Loucy (cell line): ENCODE measurements around the gene PARVB.
A peak's percentile ranks its signal among the peaks of the same experiment; 100 is the strongest.

Experiments used
- H2AFZ ChIP-seq: fragments of 200-600 bp; sonication (generic); 2 replicates; pipeline ENCODE4 v1.6.0; 2016; ENCODE audit warnings: antibody characterized with exemption, mild to moderate bottlenecking, low read length, moderate library complexity
- H3F3A ChIP-seq: fragments of 200-600 bp; 2 replicates; pipeline ENCODE4 v1.6.0; 2016; ENCODE audit warnings: antibody characterized with exemption, low read depth, mild to moderate bottlenecking
- H3K27me3 ChIP-seq: fragments of 200-600 bp; sonication (generic); 2 replicates; pipeline ENCODE4 v1.6.1; 2014; ENCODE audit warnings: low read length, mild to moderate bottlenecking; ENCODE audit not compliant: insufficient read depth, poor library complexity, severe bottlenecking
- H3K36me3 ChIP-seq: fragments of 200-600 bp; sonication (generic); 2 replicates; pipeline ENCODE4 v1.6.1; 2016; ENCODE audit warnings: low read length; ENCODE audit not compliant: insufficient read depth
- H3K4me1 ChIP-seq: fragments of 200-600 bp; sonication (generic); 2 replicates; pipeline ENCODE4 v1.5.1; 2014; ENCODE audit warnings: low read length, mild to moderate bottlenecking; ENCODE audit not compliant: insufficient read depth, poor library complexity, severe bottlenecking
- H3K4me2 ChIP-seq: fragments of 200-600 bp; sonication (generic); 2 replicates; pipeline ENCODE4 v1.6.0; 2014; ENCODE audit warnings: antibody characterized with exemption, low read length, low read depth, mild to moderate bottlenecking; ENCODE audit not compliant: poor library complexity, severe bottlenecking
- H3K4me3 ChIP-seq: fragments of 200-600 bp; sonication (generic); 2 replicates; pipeline ENCODE4 v1.5.1; 2014; ENCODE audit warnings: low read length, mild to moderate bottlenecking, mixed read lengths; ENCODE audit not compliant: poor library complexity, severe bottlenecking
- H3K79me2 ChIP-seq: fragments of 200-600 bp; sonication (generic); 2 replicates; pipeline ENCODE4 v1.6.1; 2014; ENCODE audit warnings: low read length; ENCODE audit not compliant: insufficient read depth
- H3K9ac ChIP-seq: fragments of 200-600 bp; sonication (generic); 2 replicates; pipeline ENCODE4 v1.6.0; 2014; ENCODE audit warnings: mild to moderate bottlenecking, low read depth, low read length, moderate library complexity; ENCODE audit not compliant: poor library complexity, severe bottlenecking
- H3K9me2 ChIP-seq: fragments of 200-600 bp; sonication (generic); replicated peaks from 2 replicates; pipeline ENCODE4 v1.6.1; 2016; ENCODE audit warnings: low read depth, low read length, mixed read lengths
- H3K9me3 ChIP-seq: fragments of 200-600 bp; sonication (generic); 2 replicates; pipeline ENCODE4 v1.6.1; 2014; ENCODE audit warnings: mild to moderate bottlenecking, antibody characterized with exemption, low read length, low read depth; ENCODE audit not compliant: insufficient read depth
- H4K20me1 ChIP-seq: fragments of 200-600 bp; sonication (generic); 2 replicates; pipeline ENCODE4 v1.6.0; 2014; ENCODE audit warnings: antibody characterized with exemption, low read length, mild to moderate bottlenecking; ENCODE audit not compliant: insufficient read depth, poor library complexity, severe bottlenecking
- CTCF ChIP-seq: fragments of 200-600 bp; sonication (generic); conservative IDR thresholded peaks from 2 replicates; pipeline ENCODE4 v1.5.1; 2014; ENCODE audit warnings: mild to moderate bottlenecking, antibody characterized with exemption, low read length
- EZH2phosphoT487 ChIP-seq: fragments of 200-600 bp; IDR thresholded peaks from 2 replicates; pipeline ENCODE4 v1.6.1; 2018; ENCODE audit warnings: antibody characterized with exemption, mild to moderate bottlenecking, moderate library complexity, borderline replicate concordance

Gene PARVB

GRCh38 chr22:44191036-44191454 lies 166.9 kb downstream of the PARVB start:
- Histone ChIP-seq H3K79me2 (no peaks in the 10 kb centered on the region), H3K9ac (no peak overlapping the region), H3K9me3 (no peaks in the 10 kb centered on the region), H3K4me2 (no peak overlapping the region), H3K27me3 (no peaks in the 10 kb centered on the region), H3K36me3 (peaks cover 5% of the 10 kb centered on the region; the same call in 1 of the 2 replicates), H2AFZ (no peak overlapping the region), H3K9me2 (no peaks in the 10 kb centered on the region), H4K20me1 (peaks cover 3% of the 10 kb centered on the region), H3F3A (no peaks in the 10 kb centered on the region; the same call in 1 of the 2 replicates), H3K4me3 (no peak overlapping the region), H3K4me1 (peaks cover 54% of the 10 kb centered on the region)
- TF ChIP-seq EZH2phosphoT487 (no peak), CTCF (no peak)

GRCh38 chr22:44192098-44192815 lies 168.2 kb downstream of the PARVB start:
- Histone ChIP-seq H3K27me3 (no peaks in the 10 kb centered on the region), H4K20me1 (no peaks in the 10 kb centered on the region), H3F3A (no peaks in the 10 kb centered on the region; the same call in 1 of the 2 replicates), H3K4me3 (peak overlapping the region; percentile 51), H3K36me3 (no peaks in the 10 kb centered on the region), H3K79me2 (no peaks in the 10 kb centered on the region), H3K9me2 (no peaks in the 10 kb centered on the region), H3K9me3 (no peaks in the 10 kb centered on the region), H3K9ac (peak overlapping the region; percentile 43), H2AFZ (no peak overlapping the region), H3K4me2 (peak overlapping the region; percentile 72), H3K4me1 (peaks cover 47% of the 10 kb centered on the region)
- TF ChIP-seq EZH2phosphoT487 (no peak), CTCF (no peak)

GRCh38 chr22:44192816-44193534 lies 168.9 kb downstream of the PARVB start:
- Histone ChIP-seq H3K4me2 (peak overlapping the region; percentile 72), H3K9ac (peak overlapping the region; percentile 49), H3K79me2 (no peaks in the 10 kb centered on the region), H3K9me2 (no peaks in the 10 kb centered on the region), H3K4me3 (peak overlapping the region; percentile 51), H2AFZ (no peak overlapping the region), H3K4me1 (peaks cover 47% of the 10 kb centered on the region), H3K27me3 (no peaks in the 10 kb centered on the region), H4K20me1 (no peaks in the 10 kb centered on the region), H3K9me3 (no peaks in the 10 kb centered on the region), H3F3A (no peaks in the 10 kb centered on the region; the same call in 1 of the 2 replicates), H3K36me3 (no peaks in the 10 kb centered on the region)
- TF ChIP-seq EZH2phosphoT487 (no peak), CTCF (no peak)
